Smooth muscle cell (in vitro differentiated cells): Measurements from ENCODE around the gene LCE7A. TPM values are rescaled to one million over a fixed set of nuclear protein-coding genes. Genes with fewer than 3 reads are reported as not detected.

Experiments
- DNase-seq: peaks from one replicate; lab custom pipeline; 2025; ENCODE audit not compliant: unreplicated experiment; lab: John Stamatoyannopoulos, UW
- H2AFZ ChIP-seq: fragments of 200-600 bp; sonication (generic); 2 replicates; pipeline ENCODE4 v1.6.0; 2016; ENCODE audit warnings: antibody characterized with exemption, low read depth, mild to moderate bottlenecking
- H3F3A ChIP-seq: fragments of 200-600 bp; sonication (generic); 2 replicates; pipeline ENCODE4 v1.6.0; 2017; ENCODE audit warnings: antibody characterized with exemption, low read depth
- H3K27ac ChIP-seq: fragments of 200-600 bp; sonication (generic); 2 replicates; pipeline ENCODE4 v1.5.1; 2016; ENCODE audit warnings: low read depth, mild to moderate bottlenecking
- H3K27me3 ChIP-seq: fragments of 200-600 bp; sonication (generic); 2 replicates; pipeline ENCODE4 v1.6.1; 2016; ENCODE audit warnings: low read depth, mild to moderate bottlenecking
- H3K36me3 ChIP-seq: fragments of 200-600 bp; sonication (generic); 2 replicates; pipeline ENCODE4 v1.5.1; 2016; ENCODE audit warnings: low read depth
- H3K4me1 ChIP-seq: fragments of 200-600 bp; sonication (generic); 2 replicates; pipeline ENCODE4 v1.5.1; 2016; ENCODE audit warnings: low read depth
- H3K4me2 ChIP-seq: fragments of 200-600 bp; sonication (generic); 2 replicates; pipeline ENCODE4 v1.6.0; 2016; ENCODE audit warnings: mild to moderate bottlenecking
- H3K4me3 ChIP-seq: fragments of 200-600 bp; sonication (generic); 2 replicates; pipeline ENCODE4 v1.5.1; 2016; ENCODE audit warnings: mild to moderate bottlenecking
- H3K79me2 ChIP-seq: fragments of 200-600 bp; sonication (generic); 2 replicates; pipeline ENCODE4 v1.6.0; 2016; ENCODE audit warnings: low read depth, mild to moderate bottlenecking
- H3K9ac ChIP-seq: fragments of 200-600 bp; sonication (generic); 2 replicates; pipeline ENCODE4 v1.6.0; 2016; ENCODE audit warnings: low read depth
- H3K9me3 ChIP-seq: fragments of 200-600 bp; sonication (generic); replicated peaks from 2 replicates; pipeline ENCODE4 v1.5.1; 2016; ENCODE audit warnings: low read depth
- H4K20me1 ChIP-seq: fragments of 200-600 bp; sonication (generic); 2 replicates; pipeline ENCODE4 v1.6.0; 2016; ENCODE audit warnings: low read depth
- CTCF ChIP-seq: fragments of 200-600 bp; sonication (generic); IDR thresholded peaks from 2 replicates; pipeline ENCODE4 v1.5.1; 2017; ENCODE audit warnings: borderline replicate concordance, mild to moderate bottlenecking, antibody characterized with exemption; ENCODE audit not compliant: insufficient read depth, poor library complexity, severe bottlenecking
- WGBS: methylation state at CpG from one replicate; pipeline ENCODE4 v1.1.7; 2016; ENCODE audit warnings: low lambda C conversion rate; 5-methylcytosine and 5-hydroxymethylcytosine counted together
- polyA plus RNA-seq: library from polyadenylated mRNA; unstranded; fragments of >200 nt; fragmentation: Nextera tagmentation; extraction: Ambion mirVana; gene quantifications from 2 replicates; pipeline ENCODE4 v1.2.1, GENCODE V29; 2016
- total RNA-seq: library from RNA; depleted of rRNA; stranded (reverse); fragments of >200 nt; gene quantifications from 2 replicates; pipeline ENCODE4 v1.2.3, GENCODE V29; 2014

Gene LCE7A
- total and polyA plus RNA-seq, 2 experiments from 2014 or later: not detected

GRCh38 chr1:152906023-152906565 is 46.3 kb downstream of the LCE7A start:
- Histone ChIP-seq H3K4me2 (no peak overlapping the region), H3K4me1 (no peaks in the 10 kb centered on the region), H3K27ac (no peak overlapping the region), H3F3A (no peaks in the 10 kb centered on the region), H3K9me3 (peaks cover 4% of the 10 kb centered on the region), H3K9ac (no peak overlapping the region), H2AFZ (no peak overlapping the region), H3K36me3 (no peaks in the 10 kb centered on the region), H3K4me3 (no peak overlapping the region), H3K79me2 (no peaks in the 10 kb centered on the region), H4K20me1 (no peaks in the 10 kb centered on the region), H3K27me3 (no peaks in the 10 kb centered on the region)
- no peak for DNase-seq
- WGBS: 60% methylated on average over 5 of the region's 5 CpGs
- TF ChIP-seq CTCF: no peak

GRCh38 chr1:152907686-152908601 is 48.1 kb downstream of the LCE7A start, which contains the start of gene IVL:
TSS of gene IVL (plus strand) at chr1:152908546. CDS start at chr1:152909798, 1,252 bp downstream.
- no peak for TF ChIP-seq CTCF
- H3K9me3 ChIP-seq: peaks cover 4% of the 10 kb centered on the region
- no peak for DNase-seq
- no peaks in the 10 kb centered on the region for H3K4me1 ChIP-seq
- H3K9ac ChIP-seq: no peak within 1 kb of the TSS
- no peaks in the 10 kb centered on the region for H4K20me1 ChIP-seq
- no peak within 1 kb of the TSS for H3K27ac ChIP-seq
- no peaks in the 10 kb centered on the region for H3K27me3 ChIP-seq
- H3K4me2 ChIP-seq: no peak within 1 kb of the TSS
- no peak within 1 kb of the TSS for H2AFZ ChIP-seq
- H3F3A ChIP-seq: no peaks in the 10 kb centered on the region
- 67% methylated on average over 4 of the region's 4 CpGs for WGBS
- no peaks in the 10 kb centered on the region for H3K36me3 ChIP-seq
- H3K79me2 ChIP-seq: no peaks in the 10 kb centered on the region
- no peak within 1 kb of the TSS for H3K4me3 ChIP-seq

GRCh38 chr1:152909206-152909605 is 49.4 kb downstream of the LCE7A start:
- Histone ChIP-seq H3K9me3 (peaks cover 9% of the 10 kb centered on the region), H3K27me3 (no peaks in the 10 kb centered on the region), H3K36me3 (no peaks in the 10 kb centered on the region), H3K9ac (no peak overlapping the region), H3K4me2 (no peak overlapping the region), H4K20me1 (no peaks in the 10 kb centered on the region), H3K27ac (no peak overlapping the region), H3K4me3 (no peak overlapping the region), H2AFZ (no peak overlapping the region), H3K79me2 (no peaks in the 10 kb centered on the region), H3F3A (no peaks in the 10 kb centered on the region), H3K4me1 (no peaks in the 10 kb centered on the region)
- DNase-seq: no peak
- WGBS: 67% methylated on average over 3 of the region's 3 CpGs
- TF ChIP-seq CTCF: no peak

Other genes starting within 250 kb of the LCE7A start
- not detected in 2 replicates for gene LCE3B, start 246.2 kb upstream of the LCE7A start, total RNA-seq
- gene LCE3B, start 246.2 kb upstream of the LCE7A start, polyA plus RNA-seq: not detected in 2 replicates
- gene LCE3A, start 236.9 kb upstream of the LCE7A start, total RNA-seq: not detected in 2 replicates
- gene LCE3A, start 236.9 kb upstream of the LCE7A start, polyA plus RNA-seq: not detected in 2 replicates
- gene LCE2D, start 196.6 kb upstream of the LCE7A start, total RNA-seq: not detected in 2 replicates
- gene LCE2D, start 196.6 kb upstream of the LCE7A start, polyA plus RNA-seq: not detected in 2 replicates
- not detected in 2 replicates for gene LCE2C, start 184.7 kb upstream of the LCE7A start, total RNA-seq
- not detected in 2 replicates for gene LCE2C, start 184.7 kb upstream of the LCE7A start, polyA plus RNA-seq
- not detected in 2 replicates for gene LCE2B, start 173.9 kb upstream of the LCE7A start, total RNA-seq
- not detected in 2 replicates for gene LCE2B, start 173.9 kb upstream of the LCE7A start, polyA plus RNA-seq
- gene LCE2A, start 161.7 kb upstream of the LCE7A start, total RNA-seq: not detected in 2 replicates
- gene LCE2A, start 161.7 kb upstream of the LCE7A start, polyA plus RNA-seq: not detected in 2 replicates
- gene LCE4A, start 151.8 kb upstream of the LCE7A start, total RNA-seq: not detected in 2 replicates
- gene LCE4A, start 151.8 kb upstream of the LCE7A start, polyA plus RNA-seq: not detected in 2 replicates
- gene KPRP, start 102.0 kb upstream of the LCE7A start, total RNA-seq: not detected in 2 replicates
- gene KPRP, start 102.0 kb upstream of the LCE7A start, polyA plus RNA-seq: not detected in 2 replicates
- gene LCE1F, start 84.9 kb upstream of the LCE7A start, total RNA-seq: not detected in 2 replicates
- not detected in 2 replicates for gene LCE1F, start 84.9 kb upstream of the LCE7A start, polyA plus RNA-seq
- not detected in 2 replicates for gene LCE1E, start 73.7 kb upstream of the LCE7A start, total RNA-seq
- gene LCE1E, start 73.7 kb upstream of the LCE7A start, polyA plus RNA-seq: not detected in 2 replicates
- gene LCE1D, start 63.3 kb upstream of the LCE7A start, total RNA-seq: not detected in 2 replicates
- gene LCE1D, start 63.3 kb upstream of the LCE7A start, polyA plus RNA-seq: not detected in 2 replicates
- gene LCE1C, start 53.3 kb upstream of the LCE7A start, total RNA-seq: not detected in 2 replicates
- gene LCE1C, start 53.3 kb upstream of the LCE7A start, polyA plus RNA-seq: not detected in 2 replicates
- gene LCE1B, start 48.0 kb upstream of the LCE7A start, total RNA-seq: not detected in 2 replicates
- not detected in 2 replicates for gene LCE1B, start 48.0 kb upstream of the LCE7A start, polyA plus RNA-seq
- not detected in 2 replicates for gene LCE1A, start 32.5 kb upstream of the LCE7A start, total RNA-seq
- not detected in 2 replicates for gene LCE1A, start 32.5 kb upstream of the LCE7A start, polyA plus RNA-seq
- gene LCE6A, start 17.1 kb upstream of the LCE7A start, total RNA-seq: not detected in 2 replicates
- gene LCE6A, start 17.1 kb upstream of the LCE7A start, polyA plus RNA-seq: not detected in 2 replicates
- gene SMCP, start 18.3 kb downstream of the LCE7A start, total RNA-seq: not detected in 2 replicates
- gene SMCP, start 18.3 kb downstream of the LCE7A start, polyA plus RNA-seq: not detected in 2 replicates
- gene IVL, start 48.5 kb downstream of the LCE7A start, total RNA-seq: 0.67 and 0.94 TPM in 2 replicates
- 0.45 and 0.47 TPM in 2 replicates for gene IVL, start 48.5 kb downstream of the LCE7A start, polyA plus RNA-seq
- gene SPRR5, start 87.2 kb downstream of the LCE7A start, total RNA-seq: 3.2 TPM in 1 of 2 replicates, not detected in the other
- gene SPRR5, start 87.2 kb downstream of the LCE7A start, polyA plus RNA-seq: 0.22 TPM in 1 of 2 replicates, not detected in the other
- gene SPRR4, start 110.7 kb downstream of the LCE7A start, total RNA-seq: 5.9 TPM in 1 of 2 replicates, not detected in the other
- 0.43 TPM in 1 of 2 replicates, not detected in the other for gene SPRR4, start 110.7 kb downstream of the LCE7A start, polyA plus RNA-seq
- not detected in 2 replicates for gene SPRR1A, start 124.1 kb downstream of the LCE7A start, total RNA-seq
- 14.9 and 18.0 TPM in 2 replicates for gene SPRR1A, start 124.1 kb downstream of the LCE7A start, polyA plus RNA-seq
- gene SPRR3, start 141.8 kb downstream of the LCE7A start, total RNA-seq: 55.2 and 107 TPM in 2 replicates
- gene SPRR3, start 141.8 kb downstream of the LCE7A start, polyA plus RNA-seq: 15.3 and 24.9 TPM in 2 replicates
- 23.8 and 46.5 TPM in 2 replicates for gene SPRR1B, start 171.2 kb downstream of the LCE7A start, total RNA-seq
- 38.0 and 82.8 TPM in 2 replicates for gene SPRR1B, start 171.2 kb downstream of the LCE7A start, polyA plus RNA-seq
- gene SPRR2D, start 181.1 kb downstream of the LCE7A start, total RNA-seq: 8.8 and 12.4 TPM in 2 replicates
- gene SPRR2D, start 181.1 kb downstream of the LCE7A start, polyA plus RNA-seq: 8.1 and 16.9 TPM in 2 replicates
- gene SPRR2A, start 197.5 kb downstream of the LCE7A start, total RNA-seq: not detected in 2 replicates
- 0.45 and 1.5 TPM in 2 replicates for gene SPRR2A, start 197.5 kb downstream of the LCE7A start, polyA plus RNA-seq
- gene SPRR2B, start 211.6 kb downstream of the LCE7A start, total RNA-seq: not detected in 2 replicates
- gene SPRR2B, start 211.6 kb downstream of the LCE7A start, polyA plus RNA-seq: 2.8 TPM in 1 of 2 replicates, not detected in the other
- 1.4 TPM in 1 of 2 replicates, not detected in the other for gene SPRR2E, start 234.5 kb downstream of the LCE7A start, total RNA-seq
- gene SPRR2E, start 234.5 kb downstream of the LCE7A start, polyA plus RNA-seq: 2.7 and 8.5 TPM in 2 replicates